AG10803 (cell line): Measurements from ENCODE around the gene PTK6.
"Not testable (repeated sequence)": the region's sequence is repeated elsewhere in the genome, so short reads cannot be mapped to it uniquely, and the experiment has no call there.

Experiments used
- DNase-seq: peaks from one replicate; pipeline ENCODE4 v3.0.0; 2010; ENCODE audit warnings: low read depth
- H3K4me3 ChIP-seq: 2 replicates; pipeline ENCODE4 v1.5.1; 2011; ENCODE audit warnings: mild to moderate bottlenecking, low read length, control low read depth
- CTCF ChIP-seq: conservative IDR thresholded peaks from 2 replicates; pipeline ENCODE4 v1.5.1; 2011; ENCODE audit warnings: mild to moderate bottlenecking, low read length, control low read depth, inconsistent platforms

Gene PTK6

GRCh38 chr20:63572788-63573646, 35.8 kb upstream of the PTK6 start:
- peak; percentile 18 for TF ChIP-seq CTCF
- H3K4me3 ChIP-seq, result peak overlapping the region; percentile 87
- no peak for DNase-seq

- H3K4me3 ChIP-seq, result no peak overlapping the region
- DNase-seq, result no peak
- TF ChIP-seq CTCF, result no peak
Measured at GRCh38 chr20:63572071-63572787, 35.1 kb upstream of the PTK6 start.

- DNase-seq, H3K4me3 ChIP-seq: not testable (repeated sequence)
Measured at GRCh38 chr20:63571087-63571478, 33.9 kb upstream of the PTK6 start.

- no peak for DNase-seq
- no peak for TF ChIP-seq CTCF
- no peak overlapping the region for H3K4me3 ChIP-seq
Measured at GRCh38 chr20:63570281-63571086, 33.3 kb upstream of the PTK6 start.

- no peak for DNase-seq
- H3K4me3 ChIP-seq, result no peak overlapping the region
- TF ChIP-seq CTCF, result no peak
Measured at GRCh38 chr20:63568986-63569949, 32.1 kb upstream of the PTK6 start.

- DNase-seq, result no peak
- no peak overlapping the region for H3K4me3 ChIP-seq
- TF ChIP-seq CTCF, result no peak
Measured at GRCh38 chr20:63568170-63568981, 31.2 kb upstream of the PTK6 start.
